H1 (cell line): ENCODE results near the gene DLEC1. TPM values are rescaled to one million over a fixed set of nuclear protein-coding genes. Genes with fewer than 3 reads are reported as not detected.

Experiments
- BACH1 ChIP-seq: IDR thresholded peaks from 2 replicates; pipeline ENCODE4 v1.6.1; 2012; ENCODE audit warnings: low read length, improper control_type of control experiment
- BCL11A ChIP-seq, 2 experiments: IDR thresholded peaks; one replicate each; pipeline ENCODE4 v1.6.1; 2011; ENCODE audit warnings: low read depth in 2 of 2, low read length in 2 of 2, mild to moderate bottlenecking in 2 of 2
- BRCA1 ChIP-seq: IDR thresholded peaks from 2 replicates; pipeline ENCODE4 v1.6.1; 2012; ENCODE audit warnings: low read depth, low read length, improper control_type of control experiment
- CEBPB ChIP-seq: IDR thresholded peaks from 2 replicates; pipeline ENCODE4 v1.6.1; 2012; ENCODE audit warnings: low read depth, low read length
- CTBP2 ChIP-seq: IDR thresholded peaks from 2 replicates; pipeline ENCODE4 v1.7.0; 2011; ENCODE audit warnings: borderline replicate concordance, mild to moderate bottlenecking, moderate library complexity, mixed read lengths, low read length; ENCODE audit not compliant: insufficient read depth, insufficient read length
- FOSL1 ChIP-seq: IDR thresholded peaks from 2 replicates; pipeline ENCODE4 v1.6.1; 2011; ENCODE audit warnings: mild to moderate bottlenecking, low read depth, low read length, moderate library complexity; ENCODE audit not compliant: insufficient read depth
- NRF1 ChIP-seq: IDR thresholded peaks from 2 replicates; pipeline ENCODE4 v1.6.1; 2011; ENCODE audit warnings: mild to moderate bottlenecking, low read depth, low read length, improper control_type of control experiment
- RFX5 ChIP-seq: IDR thresholded peaks from 2 replicates; pipeline ENCODE4 v1.6.1; 2011; ENCODE audit warnings: low read depth, low read length, improper control_type of control experiment, borderline replicate concordance
- polyA plus RNA-seq, 7 experiments: library from polyadenylated mRNA; depleted of rRNA in 3 of 7; stranded (reverse) in 5 of 7; unstranded in 2 of 7; fragments of >200 nt in 5 of 7; fragments of 200-250 nt in 2 of 7; gene quantifications; 1 replicate in 5 of 7; 2 replicates in 1 of 7; 4 replicates in 1 of 7; pipeline versions ENCODE4 v1.2.1 to v1.2.3, GENCODE V29; 2011 to 2013; ENCODE audit warnings: missing spikeins in 2 of 7, mixed read lengths in 2 of 7
- total RNA-seq: library from RNA; stranded (reverse); fragmentation: NEBNext Ultra II Directional; extraction: Animal tissue kit (Norgen Biotek cat#: 25700); gene quantifications from 2 replicates; pipeline ENCODE4 v1.2.1, GENCODE V29; 2021
- TF ChIP-seq, protein P1 (sequence below): fragments of 300-600 bp; sonication (generic); IDR thresholded peaks from 2 replicates; pipeline ENCODE4 v1.7.1; 2012; ENCODE audit warnings: low read length, moderate library complexity, mild to moderate bottlenecking, inconsistent platforms; ENCODE audit not compliant: insufficient replicate concordance
- TF ChIP-seq, protein P2 (sequence below): IDR thresholded peaks from 2 replicates; pipeline ENCODE4 v1.6.1; 2012; ENCODE audit warnings: inconsistent platforms

DLEC1 gene
- total and polyA plus RNA-seq, 2 of the 8 experiments (the other 6 are each of a cell fraction or from before 2014, with no cell fraction given) = 0.26 to 0.76 TPM

DNA sequence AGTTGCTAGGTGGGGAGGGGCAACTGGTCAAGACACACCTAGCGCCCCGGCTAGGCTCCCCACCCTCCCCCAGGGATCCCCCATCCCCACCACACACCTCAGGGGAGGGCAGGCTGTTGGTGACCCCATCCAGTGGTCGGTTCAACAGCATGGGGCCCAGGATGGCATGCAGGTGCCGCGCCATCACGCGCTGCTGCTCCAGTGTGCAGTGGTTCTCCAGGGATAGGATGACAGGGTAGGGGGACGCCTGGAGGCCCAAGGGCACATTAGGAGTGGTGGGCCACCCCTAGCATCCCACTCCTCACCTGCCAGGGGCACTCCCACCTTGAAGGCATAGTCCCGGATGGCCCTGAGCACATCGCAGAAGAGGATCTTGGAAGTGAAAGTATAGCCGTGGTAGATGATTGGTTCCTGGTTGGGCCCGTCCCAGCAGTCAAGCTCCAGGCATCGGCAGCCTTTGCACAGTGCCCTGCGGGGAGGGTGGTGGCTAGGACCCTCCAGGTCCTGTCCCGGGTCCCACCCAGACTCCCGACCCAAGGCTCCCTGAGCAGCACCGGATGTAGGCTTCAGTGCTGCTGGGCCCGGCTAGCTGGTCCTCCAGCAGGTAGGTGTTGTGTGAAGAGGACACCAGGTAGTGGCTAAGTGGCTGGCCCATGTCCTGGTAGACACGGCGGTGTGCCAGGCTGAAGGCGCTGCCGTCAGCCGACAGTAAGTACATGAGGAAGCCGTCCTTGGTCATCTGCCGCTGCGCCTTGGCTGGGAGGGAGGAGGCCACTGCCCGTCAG, 29.0 kb upstream of the DLEC1 start (continued):
- TF ChIP-seq, protein P1, sequence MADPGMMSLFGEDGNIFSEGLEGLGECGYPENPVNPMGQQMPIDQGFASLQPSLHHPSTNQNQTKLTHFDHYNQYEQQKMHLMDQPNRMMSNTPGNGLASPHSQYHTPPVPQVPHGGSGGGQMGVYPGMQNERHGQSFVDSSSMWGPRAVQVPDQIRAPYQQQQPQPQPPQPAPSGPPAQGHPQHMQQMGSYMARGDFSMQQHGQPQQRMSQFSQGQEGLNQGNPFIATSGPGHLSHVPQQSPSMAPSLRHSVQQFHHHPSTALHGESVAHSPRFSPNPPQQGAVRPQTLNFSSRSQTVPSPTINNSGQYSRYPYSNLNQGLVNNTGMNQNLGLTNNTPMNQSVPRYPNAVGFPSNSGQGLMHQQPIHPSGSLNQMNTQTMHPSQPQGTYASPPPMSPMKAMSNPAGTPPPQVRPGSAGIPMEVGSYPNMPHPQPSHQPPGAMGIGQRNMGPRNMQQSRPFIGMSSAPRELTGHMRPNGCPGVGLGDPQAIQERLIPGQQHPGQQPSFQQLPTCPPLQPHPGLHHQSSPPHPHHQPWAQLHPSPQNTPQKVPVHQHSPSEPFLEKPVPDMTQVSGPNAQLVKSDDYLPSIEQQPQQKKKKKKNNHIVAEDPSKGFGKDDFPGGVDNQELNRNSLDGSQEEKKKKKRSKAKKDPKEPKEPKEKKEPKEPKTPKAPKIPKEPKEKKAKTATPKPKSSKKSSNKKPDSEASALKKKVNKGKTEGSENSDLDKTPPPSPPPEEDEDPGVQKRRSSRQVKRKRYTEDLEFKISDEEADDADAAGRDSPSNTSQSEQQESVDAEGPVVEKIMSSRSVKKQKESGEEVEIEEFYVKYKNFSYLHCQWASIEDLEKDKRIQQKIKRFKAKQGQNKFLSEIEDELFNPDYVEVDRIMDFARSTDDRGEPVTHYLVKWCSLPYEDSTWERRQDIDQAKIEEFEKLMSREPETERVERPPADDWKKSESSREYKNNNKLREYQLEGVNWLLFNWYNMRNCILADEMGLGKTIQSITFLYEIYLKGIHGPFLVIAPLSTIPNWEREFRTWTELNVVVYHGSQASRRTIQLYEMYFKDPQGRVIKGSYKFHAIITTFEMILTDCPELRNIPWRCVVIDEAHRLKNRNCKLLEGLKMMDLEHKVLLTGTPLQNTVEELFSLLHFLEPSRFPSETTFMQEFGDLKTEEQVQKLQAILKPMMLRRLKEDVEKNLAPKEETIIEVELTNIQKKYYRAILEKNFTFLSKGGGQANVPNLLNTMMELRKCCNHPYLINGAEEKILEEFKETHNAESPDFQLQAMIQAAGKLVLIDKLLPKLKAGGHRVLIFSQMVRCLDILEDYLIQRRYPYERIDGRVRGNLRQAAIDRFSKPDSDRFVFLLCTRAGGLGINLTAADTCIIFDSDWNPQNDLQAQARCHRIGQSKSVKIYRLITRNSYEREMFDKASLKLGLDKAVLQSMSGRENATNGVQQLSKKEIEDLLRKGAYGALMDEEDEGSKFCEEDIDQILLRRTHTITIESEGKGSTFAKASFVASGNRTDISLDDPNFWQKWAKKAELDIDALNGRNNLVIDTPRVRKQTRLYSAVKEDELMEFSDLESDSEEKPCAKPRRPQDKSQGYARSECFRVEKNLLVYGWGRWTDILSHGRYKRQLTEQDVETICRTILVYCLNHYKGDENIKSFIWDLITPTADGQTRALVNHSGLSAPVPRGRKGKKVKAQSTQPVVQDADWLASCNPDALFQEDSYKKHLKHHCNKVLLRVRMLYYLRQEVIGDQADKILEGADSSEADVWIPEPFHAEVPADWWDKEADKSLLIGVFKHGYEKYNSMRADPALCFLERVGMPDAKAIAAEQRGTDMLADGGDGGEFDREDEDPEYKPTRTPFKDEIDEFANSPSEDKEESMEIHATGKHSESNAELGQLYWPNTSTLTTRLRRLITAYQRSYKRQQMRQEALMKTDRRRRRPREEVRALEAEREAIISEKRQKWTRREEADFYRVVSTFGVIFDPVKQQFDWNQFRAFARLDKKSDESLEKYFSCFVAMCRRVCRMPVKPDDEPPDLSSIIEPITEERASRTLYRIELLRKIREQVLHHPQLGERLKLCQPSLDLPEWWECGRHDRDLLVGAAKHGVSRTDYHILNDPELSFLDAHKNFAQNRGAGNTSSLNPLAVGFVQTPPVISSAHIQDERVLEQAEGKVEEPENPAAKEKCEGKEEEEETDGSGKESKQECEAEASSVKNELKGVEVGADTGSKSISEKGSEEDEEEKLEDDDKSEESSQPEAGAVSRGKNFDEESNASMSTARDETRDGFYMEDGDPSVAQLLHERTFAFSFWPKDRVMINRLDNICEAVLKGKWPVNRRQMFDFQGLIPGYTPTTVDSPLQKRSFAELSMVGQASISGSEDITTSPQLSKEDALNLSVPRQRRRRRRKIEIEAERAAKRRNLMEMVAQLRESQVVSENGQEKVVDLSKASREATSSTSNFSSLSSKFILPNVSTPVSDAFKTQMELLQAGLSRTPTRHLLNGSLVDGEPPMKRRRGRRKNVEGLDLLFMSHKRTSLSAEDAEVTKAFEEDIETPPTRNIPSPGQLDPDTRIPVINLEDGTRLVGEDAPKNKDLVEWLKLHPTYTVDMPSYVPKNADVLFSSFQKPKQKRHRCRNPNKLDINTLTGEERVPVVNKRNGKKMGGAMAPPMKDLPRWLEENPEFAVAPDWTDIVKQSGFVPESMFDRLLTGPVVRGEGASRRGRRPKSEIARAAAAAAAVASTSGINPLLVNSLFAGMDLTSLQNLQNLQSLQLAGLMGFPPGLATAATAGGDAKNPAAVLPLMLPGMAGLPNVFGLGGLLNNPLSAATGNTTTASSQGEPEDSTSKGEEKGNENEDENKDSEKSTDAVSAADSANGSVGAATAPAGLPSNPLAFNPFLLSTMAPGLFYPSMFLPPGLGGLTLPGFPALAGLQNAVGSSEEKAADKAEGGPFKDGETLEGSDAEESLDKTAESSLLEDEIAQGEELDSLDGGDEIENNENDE = no peak
- no peak for TF ChIP-seq BCL11A (IDR thresholded peaks at IDR 0.05; ENCODE audit: low read depth in 2 of 2, low read length in 2 of 2)
- TF ChIP-seq BRCA1 = no peak
- TF ChIP-seq RFX5 = no peak
- TF ChIP-seq CTBP2 = no peak
- TF ChIP-seq FOSL1 = no peak
- TF ChIP-seq CEBPB = no peak
- TF ChIP-seq NRF1 = no peak
- TF ChIP-seq, protein P2, sequence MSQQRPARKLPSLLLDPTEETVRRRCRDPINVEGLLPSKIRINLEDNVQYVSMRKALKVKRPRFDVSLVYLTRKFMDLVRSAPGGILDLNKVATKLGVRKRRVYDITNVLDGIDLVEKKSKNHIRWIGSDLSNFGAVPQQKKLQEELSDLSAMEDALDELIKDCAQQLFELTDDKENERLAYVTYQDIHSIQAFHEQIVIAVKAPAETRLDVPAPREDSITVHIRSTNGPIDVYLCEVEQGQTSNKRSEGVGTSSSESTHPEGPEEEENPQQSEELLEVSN = no peak
- no peak for TF ChIP-seq BACH1
